ENCODE measurements around the gene GSTCD. TPM values are rescaled to one million over a fixed set of nuclear protein-coding genes. Genes with fewer than 3 reads are reported as not detected.

The GSTCD gene
- total and polyA plus RNA-seq, 2 of the 4 experiments (the other 2 are of a cell fraction) = 5.2 to 20.3 TPM

DNA sequence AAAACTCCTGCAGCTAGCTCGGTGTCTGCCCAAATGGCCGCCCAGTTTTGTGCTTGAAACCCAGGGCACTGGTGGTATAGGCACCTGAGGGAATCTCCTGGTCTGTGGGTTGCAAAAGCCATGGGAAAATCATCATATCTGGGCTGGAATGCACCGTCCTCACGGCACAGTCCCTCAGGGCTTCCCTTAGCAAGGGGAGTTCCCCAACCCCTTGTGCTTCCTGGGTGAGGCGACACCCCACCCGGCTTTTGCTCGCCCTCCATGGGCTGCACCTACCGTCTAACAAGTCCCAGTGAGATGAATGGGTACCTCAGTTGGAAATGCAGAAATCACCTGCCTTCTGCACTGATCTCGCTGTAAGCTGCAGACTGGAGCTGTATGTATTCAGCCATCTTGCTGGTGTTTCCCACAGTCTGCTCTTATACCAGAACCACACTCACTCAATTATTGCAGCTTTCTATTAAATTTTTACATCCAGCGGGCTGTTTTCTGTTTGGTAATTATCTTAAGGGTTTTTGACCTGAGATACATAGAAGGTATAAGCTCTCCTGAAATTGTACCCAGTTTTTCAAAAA, 150.0 kb downstream of the GSTCD start:
- ATAC-seq (ENCODE audit: low read depth) = no peak
- intact Hi-C loops (cut with micrococcal nuclease) = no loop called here
- no peak overlapping the region for H3K23ac ChIP-seq (ENCODE audit: low read depth, low read length)
- no peak overlapping the region for H3K4me2 ChIP-seq (ENCODE audit: low read depth, low read length)
- H3K4ac ChIP-seq (ENCODE audit: low read depth, low read length) = no peak overlapping the region
- H3K14ac ChIP-seq (replicated peaks; ENCODE audit: low read depth, low read length) = no peak overlapping the region
- ChIA-PET POLR2A (ENCODE audit: unreplicated experiment) (no interaction called here), CTCF (no interaction called here)
- H2AK5ac ChIP-seq (ENCODE audit: low read depth, low read length) = no peak overlapping the region
- BruUV-seq (replicated peaks) = no TSS peak
- no peak overlapping the region for H3K4me3 ChIP-seq (ENCODE audit: insufficient read depth, low read depth, low read length)
- no peak overlapping the region for H3K18ac ChIP-seq (ENCODE audit: low read depth, low read length)
- in situ Hi-C loops (cut with MboI; ENCODE audit: low sequenced_read_pairs) = no loop called here
- H3K56ac ChIP-seq (ENCODE audit: extremely low read depth, insufficient read depth, low read length) = no peak overlapping the region
- no peaks in the 10 kb centered on the region for H3K9me1 ChIP-seq (ENCODE audit: insufficient read depth, low read length)
- H2AK9ac ChIP-seq (replicated peaks; ENCODE audit: low read depth, low read length, poor library complexity) = no peak overlapping the region
- no peak for DNase-seq
- H3K9ac ChIP-seq (ENCODE audit: low read depth, low read length) = no peak overlapping the region
- H2BK5ac ChIP-seq (ENCODE audit: low read depth, low read length, poor library complexity, severe bottlenecking) = no peak overlapping the region
- no peak overlapping the region for H3K27ac ChIP-seq (ENCODE audit: insufficient read depth, low read length)
- H4K91ac ChIP-seq (ENCODE audit: insufficient read depth, low read depth, low read length) = no peak overlapping the region
- H4K5ac ChIP-seq (ENCODE audit: low read depth, low read length) = no peak overlapping the region
- H3K27me3 ChIP-seq (ENCODE audit: control insufficient read depth, insufficient read depth, low read length) = no peaks in the 10 kb centered on the region
- no peak overlapping the region for H2BK120ac ChIP-seq (ENCODE audit: low read depth, low read length)
- H4K20me1 ChIP-seq (ENCODE audit: insufficient read depth, low read length) = no peaks in the 10 kb centered on the region
- H3K9me3 ChIP-seq (ENCODE audit: control insufficient read depth, insufficient read depth, low read length) = no peaks in the 10 kb centered on the region
- H4K8ac ChIP-seq (ENCODE audit: low read depth in 2 of 2, low read length in 2 of 2) = no peak overlapping the region
- H2BK20ac ChIP-seq (ENCODE audit: low read depth, low read length) = no peak overlapping the region
- H3K36me3 ChIP-seq (ENCODE audit: control insufficient read depth, insufficient read depth, low read length) = no peaks in the 10 kb centered on the region
- no peak overlapping the region for H2AFZ ChIP-seq (replicated peaks; ENCODE audit: low read length, poor library complexity)
- WGBS, 2 experiments (ENCODE audit: extremely low coverage in 2 of 2, insufficient read length in 1 of 2) = no CpG with 5 or more reads among the region's 10 CpGs
- H2BK15ac ChIP-seq (ENCODE audit: low read depth, low read length) = no peak overlapping the region
- no peaks in the 10 kb centered on the region for H3K79me1 ChIP-seq (ENCODE audit: low read depth in 1 of 2, low read length in 2 of 2)
- dilution Hi-C loops (cut with HindIII; ENCODE audit: low sequenced_read_pairs, unreplicated experiment) = no loop called here
- TF ChIP-seq NFE2L2 (IDR thresholded peaks at IDR 0.05; ENCODE audit: low read depth, low read length) (no peak), RAD21 (IDR thresholded peaks at IDR 0.05; ENCODE audit: low read length) (no peak), CHD1 (IDR thresholded peaks at IDR 0.05; ENCODE audit: low read depth, low read length) (no peak), RFX5 (IDR thresholded peaks at IDR 0.05; ENCODE audit: low read depth, low read length) (no peak), MXI1 (IDR thresholded peaks at IDR 0.05; ENCODE audit: borderline replicate concordance, low read depth, low read length) (no peak), MAFK (IDR thresholded peaks at IDR 0.05; ENCODE audit: low read depth, low read length) (no peak), RCOR1 (IDR thresholded peaks at IDR 0.05; ENCODE audit: insufficient replicate concordance, low read length) (no peak), SMC3 (IDR thresholded peaks at IDR 0.05; ENCODE audit: low read depth, low read length) (no peak), CEBPB (IDR thresholded peaks at IDR 0.05; ENCODE audit: low read depth, low read length) (no peak), FOS (IDR thresholded peaks at IDR 0.05; ENCODE audit: low read depth, low read length) (no peak), MAZ (IDR thresholded peaks at IDR 0.05; ENCODE audit: borderline replicate concordance, low read depth, low read length) (no peak), POLR2A (IDR thresholded peaks at IDR 0.05; ENCODE audit: low read depth, low read length) (no peak), BHLHE40 (IDR thresholded peaks at IDR 0.05; ENCODE audit: low read depth, low read length) (no peak)
- TF ChIP-seq, protein P1, sequence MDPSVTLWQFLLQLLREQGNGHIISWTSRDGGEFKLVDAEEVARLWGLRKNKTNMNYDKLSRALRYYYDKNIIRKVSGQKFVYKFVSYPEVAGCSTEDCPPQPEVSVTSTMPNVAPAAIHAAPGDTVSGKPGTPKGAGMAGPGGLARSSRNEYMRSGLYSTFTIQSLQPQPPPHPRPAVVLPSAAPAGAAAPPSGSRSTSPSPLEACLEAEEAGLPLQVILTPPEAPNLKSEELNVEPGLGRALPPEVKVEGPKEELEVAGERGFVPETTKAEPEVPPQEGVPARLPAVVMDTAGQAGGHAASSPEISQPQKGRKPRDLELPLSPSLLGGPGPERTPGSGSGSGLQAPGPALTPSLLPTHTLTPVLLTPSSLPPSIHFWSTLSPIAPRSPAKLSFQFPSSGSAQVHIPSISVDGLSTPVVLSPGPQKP (IDR thresholded peaks at IDR 0.05; ENCODE audit: borderline replicate concordance, low read depth, low read length) = no peak
- TF ChIP-seq, protein P2, sequence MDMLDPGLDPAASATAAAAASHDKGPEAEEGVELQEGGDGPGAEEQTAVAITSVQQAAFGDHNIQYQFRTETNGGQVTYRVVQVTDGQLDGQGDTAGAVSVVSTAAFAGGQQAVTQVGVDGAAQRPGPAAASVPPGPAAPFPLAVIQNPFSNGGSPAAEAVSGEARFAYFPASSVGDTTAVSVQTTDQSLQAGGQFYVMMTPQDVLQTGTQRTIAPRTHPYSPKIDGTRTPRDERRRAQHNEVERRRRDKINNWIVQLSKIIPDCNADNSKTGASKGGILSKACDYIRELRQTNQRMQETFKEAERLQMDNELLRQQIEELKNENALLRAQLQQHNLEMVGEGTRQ (IDR thresholded peaks at IDR 0.05; ENCODE audit: low read depth, low read length) = no peak
- TF ChIP-seq, protein P3, sequence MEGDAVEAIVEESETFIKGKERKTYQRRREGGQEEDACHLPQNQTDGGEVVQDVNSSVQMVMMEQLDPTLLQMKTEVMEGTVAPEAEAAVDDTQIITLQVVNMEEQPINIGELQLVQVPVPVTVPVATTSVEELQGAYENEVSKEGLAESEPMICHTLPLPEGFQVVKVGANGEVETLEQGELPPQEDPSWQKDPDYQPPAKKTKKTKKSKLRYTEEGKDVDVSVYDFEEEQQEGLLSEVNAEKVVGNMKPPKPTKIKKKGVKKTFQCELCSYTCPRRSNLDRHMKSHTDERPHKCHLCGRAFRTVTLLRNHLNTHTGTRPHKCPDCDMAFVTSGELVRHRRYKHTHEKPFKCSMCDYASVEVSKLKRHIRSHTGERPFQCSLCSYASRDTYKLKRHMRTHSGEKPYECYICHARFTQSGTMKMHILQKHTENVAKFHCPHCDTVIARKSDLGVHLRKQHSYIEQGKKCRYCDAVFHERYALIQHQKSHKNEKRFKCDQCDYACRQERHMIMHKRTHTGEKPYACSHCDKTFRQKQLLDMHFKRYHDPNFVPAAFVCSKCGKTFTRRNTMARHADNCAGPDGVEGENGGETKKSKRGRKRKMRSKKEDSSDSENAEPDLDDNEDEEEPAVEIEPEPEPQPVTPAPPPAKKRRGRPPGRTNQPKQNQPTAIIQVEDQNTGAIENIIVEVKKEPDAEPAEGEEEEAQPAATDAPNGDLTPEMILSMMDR (conservative IDR thresholded peaks at IDR 0.05; ENCODE audit: low read depth, low read length) = no peak
- no peaks in the 10 kb centered on the region for H3K4me1 ChIP-seq (ENCODE audit: control insufficient read depth, insufficient read depth, low read length)

Measured in IMR-90 (cell line).